ACC112 (cell line): ENCODE data around the gene RPGR.

ENCODE experiments used
- H2AFZ ChIP-seq: fragments of 200-600 bp; sonication (generic); one replicate; pipeline ENCODE4 v1.6.0; 2017; ENCODE audit warnings: antibody characterized with exemption, low read length; ENCODE audit not compliant: unreplicated experiment
- H3K27ac ChIP-seq: fragments of 200-600 bp; sonication (generic); 2 replicates; pipeline ENCODE4 v1.5.1; 2014; ENCODE audit warnings: low read depth, mild to moderate bottlenecking, antibody characterized with exemption, low read length, moderate library complexity
- H3K27me3 ChIP-seq: fragments of 200-600 bp; sonication (generic); 2 replicates; pipeline ENCODE4 v1.6.1; 2014; ENCODE audit warnings: mild to moderate bottlenecking, antibody characterized with exemption, low read length, moderate library complexity, mixed read lengths; ENCODE audit not compliant: insufficient read depth
- H3K36me3 ChIP-seq: fragments of 200-600 bp; sonication (generic); 2 replicates; pipeline ENCODE4 v1.6.1; 2016; ENCODE audit warnings: mild to moderate bottlenecking, antibody characterized with exemption, low read length, moderate library complexity, mixed read lengths; ENCODE audit not compliant: insufficient read depth
- H3K4me1 ChIP-seq: fragments of 200-600 bp; sonication (generic); one replicate; pipeline ENCODE4 v1.6.1; 2016; ENCODE audit warnings: low read length, mixed read lengths; ENCODE audit not compliant: insufficient read depth, unreplicated experiment, control insufficient read depth
- H3K4me3 ChIP-seq: fragments of 200-600 bp; sonication (generic); 2 replicates; pipeline ENCODE4 v1.5.1; 2014; ENCODE audit warnings: mild to moderate bottlenecking, low read depth, low read length
- H3K79me2 ChIP-seq: fragments of 200-600 bp; sonication (generic); one replicate; pipeline ENCODE4 v1.6.0; 2016; ENCODE audit warnings: low read length; ENCODE audit not compliant: control insufficient read depth, unreplicated experiment, insufficient read depth

The RPGR gene

DNA sequence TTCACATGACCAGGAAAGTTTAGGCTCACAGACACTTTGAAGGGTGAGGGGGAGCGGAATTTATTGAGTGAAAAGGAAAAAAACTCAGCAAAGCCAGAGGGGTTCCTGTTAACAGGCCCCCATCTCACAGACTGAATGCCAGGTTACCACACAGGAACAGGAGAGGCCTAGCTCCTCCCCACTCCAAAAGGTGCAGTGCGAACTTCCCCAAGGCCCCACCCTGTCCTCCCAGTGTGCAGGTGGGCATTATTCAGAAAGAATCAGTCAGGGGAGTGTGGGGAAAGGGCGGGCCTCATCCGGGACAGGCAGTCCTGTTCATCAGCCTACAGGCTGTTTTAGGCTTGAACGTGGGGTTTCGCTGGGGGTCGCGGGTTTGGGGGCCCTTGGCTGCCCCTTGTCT lies 29.1 kb upstream of the RPGR start:
- no peaks in the 10 kb centered on the region for H3K4me1 ChIP-seq
- H3K27ac ChIP-seq, result no peak overlapping the region

DNA sequence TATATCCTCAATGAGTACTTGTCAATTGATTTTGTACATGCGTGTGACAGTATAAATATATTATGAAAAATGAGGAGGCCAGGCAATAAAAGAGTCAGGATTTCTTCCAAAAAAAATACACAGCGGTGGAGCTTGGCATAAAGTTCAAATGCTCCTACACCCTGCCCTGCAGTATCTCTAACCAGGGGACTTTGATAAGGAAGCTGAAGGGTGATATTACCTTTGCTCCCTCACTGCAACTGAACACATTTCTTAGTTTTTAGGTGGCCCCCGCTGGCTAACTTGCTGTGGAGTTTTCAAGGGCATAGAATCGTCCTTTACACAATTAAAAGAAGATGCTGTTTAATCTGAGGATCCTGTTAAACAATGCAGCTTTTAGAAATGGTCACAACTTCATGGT lies 25.1 kb upstream of the RPGR start, which contains the start of gene OTC:
OTC (plus strand) TSS at position 243 of the 400 bp plus-strand sequence; CDS start at position 336, 93 bp downstream.
- H3K36me3 ChIP-seq, result no peaks in the 10 kb centered on the region
- H3K4me1 ChIP-seq, result no peaks in the 10 kb centered on the region
- no peaks in the 10 kb centered on the region for H3K79me2 ChIP-seq
- H3K27ac ChIP-seq, result no peak within 1 kb of the TSS
- H3K4me3 ChIP-seq, result no peak within 1 kb of the TSS
- no peak within 1 kb of the TSS for H2AFZ ChIP-seq
- H3K27me3 ChIP-seq, result no peaks in the 10 kb centered on the region

More for the DNA sequence above, 29.1 kb upstream of the RPGR start:
- H3K27me3 ChIP-seq, result no peaks in the 10 kb centered on the region
- no peak overlapping the region for H2AFZ ChIP-seq
- no peaks in the 10 kb centered on the region for H3K79me2 ChIP-seq
- H3K4me3 ChIP-seq, result no peak overlapping the region
- no peaks in the 10 kb centered on the region for H3K36me3 ChIP-seq

DNA sequence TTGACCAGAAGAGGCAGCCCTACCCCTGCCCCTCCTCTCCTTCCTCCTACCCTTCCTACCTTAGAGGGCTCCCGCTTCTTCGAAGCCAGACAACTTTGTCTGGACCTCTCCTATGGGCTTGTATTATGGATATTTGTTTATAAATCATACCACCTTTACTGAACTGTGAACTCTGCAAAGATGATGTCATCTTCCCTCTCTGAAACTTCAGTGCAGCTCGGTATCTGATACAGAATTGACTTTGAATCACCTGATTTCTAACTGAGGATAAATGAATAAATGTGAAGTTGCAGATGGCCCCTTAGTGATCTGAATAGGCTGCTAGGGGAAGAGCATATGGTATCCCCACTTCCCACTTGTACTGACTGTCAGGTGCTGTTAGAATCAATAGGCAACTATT lies 24.0 kb upstream of the RPGR start:
- H3K4me3 ChIP-seq, result no peak overlapping the region
- H3K36me3 ChIP-seq, result no peaks in the 10 kb centered on the region
- no peaks in the 10 kb centered on the region for H3K27me3 ChIP-seq
- no peaks in the 10 kb centered on the region for H3K4me1 ChIP-seq
- H3K79me2 ChIP-seq, result no peaks in the 10 kb centered on the region
- H2AFZ ChIP-seq, result no peak overlapping the region
- H3K27ac ChIP-seq, result no peak overlapping the region

DNA sequence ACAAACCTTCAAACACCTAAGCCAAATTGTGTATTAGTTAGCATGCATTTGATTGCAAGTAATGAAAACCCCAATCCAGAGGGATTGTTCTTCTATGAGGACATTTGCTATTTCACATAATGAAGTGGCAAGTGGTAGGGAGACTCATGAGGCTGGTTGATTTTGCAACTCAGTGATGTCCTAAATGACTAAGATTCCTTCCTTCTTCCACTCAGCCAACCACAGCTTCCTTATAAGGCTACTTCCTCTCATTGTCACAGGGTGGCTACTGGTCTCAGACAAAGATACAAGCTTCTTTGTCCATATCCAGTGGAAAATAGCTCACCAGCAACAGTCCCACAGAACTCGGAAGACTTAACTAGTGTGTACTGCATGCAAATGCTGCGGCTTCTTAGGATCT lies 19.8 kb upstream of the RPGR start:
- H3K27ac ChIP-seq, result no peak overlapping the region
- no peaks in the 10 kb centered on the region for H3K27me3 ChIP-seq
- H2AFZ ChIP-seq, result no peak overlapping the region
- H3K4me3 ChIP-seq, result no peak overlapping the region
- no peaks in the 10 kb centered on the region for H3K36me3 ChIP-seq
- H3K79me2 ChIP-seq, result no peaks in the 10 kb centered on the region
- H3K4me1 ChIP-seq, result no peaks in the 10 kb centered on the region

DNA sequence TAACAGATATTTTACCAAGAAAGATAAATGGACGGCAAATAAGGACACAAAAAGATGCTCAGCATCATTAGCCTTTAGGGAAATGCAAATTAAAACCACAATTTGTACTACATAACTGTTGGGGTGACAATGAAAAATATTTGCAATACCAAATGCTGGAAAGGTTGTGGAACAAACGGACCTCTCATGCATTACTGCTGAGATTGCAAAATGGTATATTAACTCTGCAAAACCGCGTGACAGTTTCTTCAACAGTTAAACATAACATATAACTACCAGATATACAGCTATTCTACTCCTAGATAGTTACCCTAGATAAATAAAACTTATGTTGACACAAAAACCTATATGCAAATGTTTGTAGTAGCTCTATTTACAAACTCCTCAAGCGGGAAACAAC lies 18.8 kb upstream of the RPGR start:
- Histone ChIP-seq H2AFZ (no peak overlapping the region), H3K4me1 (no peaks in the 10 kb centered on the region), H3K36me3 (no peaks in the 10 kb centered on the region), H3K27me3 (no peaks in the 10 kb centered on the region), H3K4me3 (no peak overlapping the region), H3K27ac (no peak overlapping the region), H3K79me2 (no peaks in the 10 kb centered on the region)

DNA sequence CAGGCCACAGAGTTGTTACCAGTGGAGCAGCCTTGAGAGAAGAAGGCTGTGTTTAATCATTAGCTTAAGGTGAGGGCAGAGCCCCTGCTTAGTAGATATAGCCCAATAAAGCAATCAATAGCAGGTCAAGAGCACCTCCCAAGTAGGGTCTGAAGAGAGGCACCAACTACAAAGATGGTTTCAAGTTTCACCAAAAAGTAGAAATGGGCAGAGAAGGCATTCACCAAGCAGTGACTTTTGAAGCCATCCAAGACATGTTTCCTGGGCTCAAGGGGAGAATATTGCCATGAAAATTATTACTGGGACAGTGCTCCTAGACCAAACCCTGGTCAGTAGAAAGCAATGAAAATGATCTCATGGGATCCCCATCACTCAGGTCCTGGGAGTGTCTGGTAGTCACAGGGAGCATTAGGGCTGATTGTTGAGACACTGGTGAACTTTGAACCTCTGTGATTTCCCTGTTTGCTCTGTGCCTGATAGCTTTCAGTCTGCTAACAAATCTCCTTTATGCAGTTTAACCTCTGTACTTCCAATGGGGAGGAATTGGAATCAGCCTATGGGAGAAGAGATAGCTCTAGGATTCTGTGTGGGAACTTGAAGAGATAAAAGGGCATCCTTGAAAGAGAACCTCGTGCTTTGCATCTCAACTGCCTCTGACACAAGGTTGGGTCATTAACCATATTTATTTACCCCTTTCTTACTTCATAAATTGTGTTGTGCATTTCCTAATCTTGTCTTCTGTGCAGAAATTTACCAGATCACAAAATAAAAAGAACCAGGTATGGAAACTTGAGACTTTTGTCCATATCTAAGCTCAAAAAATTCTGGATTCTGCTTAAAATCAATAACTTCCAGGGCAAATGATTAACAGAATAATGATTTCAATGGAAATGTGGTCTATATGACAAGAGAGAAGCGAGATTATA lies 15.8 kb upstream of the RPGR start:
- no peak overlapping the region for H2AFZ ChIP-seq
- H3K36me3 ChIP-seq, result no peaks in the 10 kb centered on the region
- H3K27me3 ChIP-seq, result no peaks in the 10 kb centered on the region

DNA sequence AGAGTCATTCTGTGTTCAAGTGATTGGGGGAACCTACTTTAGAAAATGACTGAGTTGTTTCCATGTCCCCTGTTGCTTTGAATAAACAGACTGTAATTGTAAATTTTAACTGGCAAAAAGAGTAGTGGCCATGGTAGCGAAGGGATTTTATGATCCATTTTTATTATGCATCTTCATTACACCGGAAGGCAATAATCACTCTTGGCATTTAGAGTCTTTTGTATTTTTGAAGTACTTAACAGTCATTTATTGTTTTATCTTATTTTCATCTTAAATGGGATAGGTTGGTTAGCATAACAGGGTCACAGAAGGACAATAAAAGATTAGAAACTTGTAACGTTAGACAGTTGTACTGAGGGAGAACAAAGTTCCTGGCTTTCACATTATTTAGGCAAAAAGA lies 14.1 kb upstream of the RPGR start:
- H3K79me2 ChIP-seq, result no peaks in the 10 kb centered on the region
- no peaks in the 10 kb centered on the region for H3K27me3 ChIP-seq
- no peak overlapping the region for H2AFZ ChIP-seq
- no peaks in the 10 kb centered on the region for H3K36me3 ChIP-seq
- H3K4me1 ChIP-seq, result no peaks in the 10 kb centered on the region
- no peak overlapping the region for H3K27ac ChIP-seq
- H3K4me3 ChIP-seq, result no peak overlapping the region

More for the DNA sequence above, 15.8 kb upstream of the RPGR start:
- Histone ChIP-seq H3K4me3 (no peak overlapping the region), H3K27ac (no peak overlapping the region), H3K4me1 (no peaks in the 10 kb centered on the region), H3K79me2 (no peaks in the 10 kb centered on the region)

DNA sequence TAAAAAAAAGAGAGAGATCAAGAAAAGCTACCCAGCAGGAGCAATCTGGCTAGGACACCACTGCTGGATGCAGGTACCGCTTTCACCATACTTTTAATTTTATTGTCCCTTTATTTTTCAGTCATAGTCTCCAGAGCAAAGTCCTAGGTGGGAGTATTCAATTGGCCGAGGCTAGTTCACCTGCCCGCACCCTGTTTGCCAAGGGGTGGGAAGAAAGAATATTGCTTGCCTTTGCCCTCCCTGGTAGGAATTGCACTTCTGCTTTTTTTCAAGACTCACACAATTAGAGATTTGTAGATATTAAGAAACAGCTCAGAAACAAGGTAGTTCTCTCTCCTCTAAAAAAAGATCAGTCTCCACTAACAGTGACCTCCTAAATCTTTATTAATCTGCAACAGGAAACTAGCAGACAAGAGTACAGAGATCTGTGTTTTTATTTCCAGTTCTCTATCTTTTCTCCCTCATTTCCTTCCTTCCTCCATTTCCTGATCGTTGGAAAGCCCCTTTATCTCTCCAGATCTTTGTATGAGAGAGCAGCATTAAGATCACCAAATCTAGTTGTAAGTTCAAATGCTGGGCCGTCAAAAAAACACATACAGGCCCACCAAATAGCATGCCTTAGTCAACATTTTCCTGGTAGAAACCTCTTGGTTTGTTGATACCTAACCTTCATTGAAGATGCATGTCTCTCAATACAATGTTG lies 9.4 kb upstream of the RPGR start:
- no peak overlapping the region for H2AFZ ChIP-seq
- no peak overlapping the region for H3K27ac ChIP-seq
- H3K4me3 ChIP-seq, result no peak overlapping the region
- H3K79me2 ChIP-seq, result no peaks in the 10 kb centered on the region
- H3K36me3 ChIP-seq, result no peaks in the 10 kb centered on the region
- no peaks in the 10 kb centered on the region for H3K4me1 ChIP-seq
- no peaks in the 10 kb centered on the region for H3K27me3 ChIP-seq

DNA sequence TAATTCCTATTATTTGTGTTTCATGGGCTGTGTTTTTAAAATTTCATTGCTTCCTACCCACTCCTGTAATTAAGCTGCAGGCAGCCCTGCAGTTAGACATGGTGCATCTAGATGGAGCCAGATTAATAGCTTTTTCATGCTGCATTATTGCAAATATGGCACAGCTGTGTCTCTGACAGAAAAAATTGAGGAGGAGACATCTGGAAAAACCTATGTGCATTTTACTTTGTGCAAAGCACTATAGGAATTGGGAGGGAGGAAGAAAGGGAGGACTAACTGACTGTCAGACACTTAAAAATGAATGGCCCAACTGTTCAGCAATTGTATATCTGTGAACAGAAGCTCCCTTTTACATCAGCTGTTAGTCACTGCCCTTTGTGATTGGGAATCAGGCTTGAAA lies 8.1 kb upstream of the RPGR start:
- Histone ChIP-seq H3K4me1 (no peaks in the 10 kb centered on the region), H3K79me2 (no peaks in the 10 kb centered on the region), H2AFZ (no peak overlapping the region), H3K27me3 (no peaks in the 10 kb centered on the region), H3K36me3 (no peaks in the 10 kb centered on the region), H3K4me3 (no peak overlapping the region), H3K27ac (no peak overlapping the region)

DNA sequence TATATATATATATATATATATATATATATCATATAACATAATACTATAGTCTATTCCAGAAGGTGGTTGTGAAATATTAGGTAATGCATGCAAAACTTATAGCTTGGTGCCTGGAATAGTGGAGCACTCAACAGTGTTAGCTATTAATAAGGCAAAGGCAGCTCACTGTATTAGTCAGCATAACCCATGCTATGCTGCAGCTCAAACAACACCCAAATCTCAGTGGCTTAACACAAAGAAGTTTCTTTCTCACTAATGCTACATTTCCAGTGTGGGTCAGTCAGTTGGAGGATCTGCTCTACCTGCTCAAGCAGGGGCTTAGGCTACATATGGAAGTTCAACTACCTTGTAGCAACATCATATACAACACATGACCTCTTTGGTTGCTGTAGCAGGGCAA lies 5.2 kb upstream of the RPGR start:
- Histone ChIP-seq H2AFZ (no peak overlapping the region), H3K4me1 (no peaks in the 10 kb centered on the region), H3K27me3 (no peaks in the 10 kb centered on the region), H3K79me2 (no peaks in the 10 kb centered on the region), H3K36me3 (no peaks in the 10 kb centered on the region), H3K27ac (no peak overlapping the region), H3K4me3 (no peak overlapping the region)

DNA sequence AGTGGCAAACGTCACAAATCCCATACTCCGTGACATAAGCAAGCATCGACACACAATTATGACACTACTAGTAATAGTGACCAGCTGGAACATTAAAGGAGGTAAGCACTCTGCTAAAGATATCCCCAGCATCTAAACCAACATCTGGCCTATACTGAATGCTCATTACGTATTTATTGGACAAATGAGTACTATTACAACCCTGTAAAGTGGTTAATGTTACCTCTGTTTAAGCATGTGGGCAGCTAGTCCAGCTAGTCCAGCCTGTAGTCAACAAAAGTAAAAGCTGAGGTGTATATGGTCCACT lies 419 bp upstream of the RPGR start:
- H3K4me3 ChIP-seq, result peak overlapping the region; percentile 93
- no peaks in the 10 kb centered on the region for H3K27me3 ChIP-seq
- H3K4me1 ChIP-seq, result peaks cover 11% of the 10 kb centered on the region
- H3K27ac ChIP-seq, result peak overlapping the region; percentile 26; the same call in 1 of the 2 replicates
- H3K36me3 ChIP-seq, result no peaks in the 10 kb centered on the region
- peak overlapping the region; percentile 98 for H2AFZ ChIP-seq
- H3K79me2 ChIP-seq, result peaks cover 3% of the 10 kb centered on the region
